Measurements from ENCODE around the gene MINAR2.

Gene MINAR2

DNA sequence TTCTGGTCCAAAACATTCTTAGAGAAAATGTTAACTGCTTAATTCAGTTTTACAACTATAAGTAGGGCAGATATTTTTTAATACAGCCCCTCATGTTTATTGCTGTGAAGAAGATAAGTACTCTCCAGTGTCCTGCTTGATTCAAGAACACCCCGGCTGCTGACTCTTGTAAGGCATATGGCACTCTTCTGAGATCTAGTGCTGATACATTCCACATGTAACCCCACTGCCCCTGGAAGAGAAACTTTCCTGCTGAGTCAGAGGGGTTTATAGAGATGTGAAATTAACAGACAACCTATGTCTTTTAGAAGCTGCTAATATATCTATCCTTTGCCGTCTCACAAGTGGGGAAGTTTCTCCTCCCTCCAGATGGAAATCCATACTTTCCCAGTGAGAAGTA is 1.0 kb upstream of the MINAR2 start:
- no peak for DNase-seq (ENCODE audit: low read depth)
- H3K4me3 ChIP-seq (ENCODE audit: low read depth, low read length), result no peak overlapping the region
- no peak for TF ChIP-seq POLR2A (IDR thresholded peaks at IDR 0.05; ENCODE audit: extremely low read depth, insufficient read length)
- TF ChIP-seq, protein P1, sequence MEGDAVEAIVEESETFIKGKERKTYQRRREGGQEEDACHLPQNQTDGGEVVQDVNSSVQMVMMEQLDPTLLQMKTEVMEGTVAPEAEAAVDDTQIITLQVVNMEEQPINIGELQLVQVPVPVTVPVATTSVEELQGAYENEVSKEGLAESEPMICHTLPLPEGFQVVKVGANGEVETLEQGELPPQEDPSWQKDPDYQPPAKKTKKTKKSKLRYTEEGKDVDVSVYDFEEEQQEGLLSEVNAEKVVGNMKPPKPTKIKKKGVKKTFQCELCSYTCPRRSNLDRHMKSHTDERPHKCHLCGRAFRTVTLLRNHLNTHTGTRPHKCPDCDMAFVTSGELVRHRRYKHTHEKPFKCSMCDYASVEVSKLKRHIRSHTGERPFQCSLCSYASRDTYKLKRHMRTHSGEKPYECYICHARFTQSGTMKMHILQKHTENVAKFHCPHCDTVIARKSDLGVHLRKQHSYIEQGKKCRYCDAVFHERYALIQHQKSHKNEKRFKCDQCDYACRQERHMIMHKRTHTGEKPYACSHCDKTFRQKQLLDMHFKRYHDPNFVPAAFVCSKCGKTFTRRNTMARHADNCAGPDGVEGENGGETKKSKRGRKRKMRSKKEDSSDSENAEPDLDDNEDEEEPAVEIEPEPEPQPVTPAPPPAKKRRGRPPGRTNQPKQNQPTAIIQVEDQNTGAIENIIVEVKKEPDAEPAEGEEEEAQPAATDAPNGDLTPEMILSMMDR (IDR thresholded peaks at IDR 0.05; ENCODE audit: low read depth, low read length), result no peak
- TF ChIP-seq MYC (IDR thresholded peaks at IDR 0.05; ENCODE audit: low read depth, low read length), result no peak

DNA sequence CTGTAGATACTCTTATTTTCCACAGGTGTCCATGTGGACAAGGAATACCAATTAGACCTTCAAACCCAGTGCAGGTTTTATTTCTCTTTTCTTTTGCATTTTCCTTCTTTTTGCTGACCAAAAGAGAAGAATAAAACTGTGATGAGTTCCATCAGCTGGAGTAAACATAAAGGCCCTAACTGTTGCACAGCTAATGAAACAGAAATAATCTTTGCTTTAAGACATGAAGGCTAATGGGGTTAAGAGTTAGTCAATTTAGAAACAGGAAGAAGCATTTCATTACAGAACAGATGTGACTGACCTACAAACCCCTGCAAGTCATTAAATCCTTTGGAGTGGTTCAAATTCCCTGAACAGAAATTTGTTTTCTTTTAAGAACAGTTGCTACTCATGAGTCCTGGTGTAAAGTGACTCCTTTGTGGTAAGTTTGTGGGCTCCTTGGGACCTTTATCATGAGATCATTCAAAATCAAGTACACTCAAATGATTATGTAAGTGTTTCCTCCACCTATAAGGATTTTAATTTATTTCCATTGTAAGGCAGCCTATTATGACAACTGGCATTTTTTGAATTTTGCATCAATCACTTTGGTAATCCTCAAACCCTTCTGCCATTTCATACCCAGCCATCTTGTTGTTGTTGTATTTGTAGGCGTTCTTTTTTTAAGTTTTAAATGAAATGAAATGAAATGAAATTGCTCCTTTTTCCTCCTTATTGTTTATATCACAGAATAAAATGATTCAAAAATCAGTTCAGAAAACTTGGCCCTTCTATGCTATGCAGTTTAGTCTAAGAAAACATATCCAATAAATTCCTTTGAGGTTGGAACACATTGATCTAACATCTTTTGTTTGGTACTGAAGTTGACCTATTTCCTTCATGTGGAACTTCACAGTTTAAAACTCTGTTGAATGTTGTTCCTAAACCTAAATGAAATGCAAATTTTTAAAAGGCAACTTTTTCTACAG is 1.3 kb downstream of the MINAR2 start:
- H3K4me3 ChIP-seq (ENCODE audit: low read depth, low read length), result no peak overlapping the region
- TF ChIP-seq, protein P2, sequence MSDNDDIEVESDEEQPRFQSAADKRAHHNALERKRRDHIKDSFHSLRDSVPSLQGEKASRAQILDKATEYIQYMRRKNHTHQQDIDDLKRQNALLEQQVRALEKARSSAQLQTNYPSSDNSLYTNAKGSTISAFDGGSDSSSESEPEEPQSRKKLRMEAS (IDR thresholded peaks at IDR 0.05; ENCODE audit: low read depth, low read length), result no peak
- TF ChIP-seq, protein P1 (IDR thresholded peaks at IDR 0.05; ENCODE audit: low read depth, low read length), result no peak
- no peak for TF ChIP-seq MYC (IDR thresholded peaks at IDR 0.05; ENCODE audit: low read depth, low read length)
- no peak for TF ChIP-seq POLR2A (IDR thresholded peaks at IDR 0.05; ENCODE audit: extremely low read depth, insufficient read length)
- DNase-seq (ENCODE audit: low read depth), result no peak

DNA sequence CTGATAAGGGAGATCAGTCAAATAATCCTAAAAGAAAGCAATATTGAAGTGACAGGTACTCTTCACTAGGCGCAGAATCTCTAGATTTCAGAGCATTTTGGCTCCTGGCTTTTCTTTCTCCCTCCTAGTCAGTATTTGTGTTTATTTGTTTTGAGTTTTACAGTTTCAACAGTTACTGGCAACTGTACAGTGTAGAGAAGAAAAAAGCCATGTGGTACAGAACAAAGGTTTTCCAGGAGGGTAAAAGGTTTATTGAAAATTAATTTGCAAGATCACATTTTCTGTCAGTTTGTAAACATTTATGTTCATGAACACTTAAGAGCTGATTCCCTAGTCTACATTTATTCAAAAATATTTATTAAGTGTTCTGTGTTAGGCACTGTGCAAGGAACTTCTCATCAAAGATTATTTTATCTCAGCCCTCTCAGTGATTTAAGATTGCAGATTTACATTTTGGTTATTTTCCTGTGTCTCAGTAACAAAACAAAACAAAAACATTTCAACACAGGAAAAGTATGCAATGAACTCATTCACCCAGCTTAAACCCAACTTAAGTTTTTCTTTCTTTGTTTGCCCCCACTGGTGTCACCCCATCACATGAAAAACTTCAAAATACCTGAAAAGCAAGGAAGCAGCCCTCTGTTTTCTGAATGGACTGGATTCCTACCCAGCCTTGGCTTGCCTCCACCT is 12.9 kb downstream of the MINAR2 start:
- no peak for TF ChIP-seq MYC (IDR thresholded peaks at IDR 0.05; ENCODE audit: low read depth, low read length)
- TF ChIP-seq, protein P2 (IDR thresholded peaks at IDR 0.05; ENCODE audit: low read depth, low read length), result no peak
- TF ChIP-seq POLR2A (IDR thresholded peaks at IDR 0.05; ENCODE audit: extremely low read depth, insufficient read length), result no peak
- TF ChIP-seq, protein P1 (IDR thresholded peaks at IDR 0.05; ENCODE audit: low read depth, low read length), result no peak
- H3K4me3 ChIP-seq (ENCODE audit: low read depth, low read length), result no peak overlapping the region

DNA sequence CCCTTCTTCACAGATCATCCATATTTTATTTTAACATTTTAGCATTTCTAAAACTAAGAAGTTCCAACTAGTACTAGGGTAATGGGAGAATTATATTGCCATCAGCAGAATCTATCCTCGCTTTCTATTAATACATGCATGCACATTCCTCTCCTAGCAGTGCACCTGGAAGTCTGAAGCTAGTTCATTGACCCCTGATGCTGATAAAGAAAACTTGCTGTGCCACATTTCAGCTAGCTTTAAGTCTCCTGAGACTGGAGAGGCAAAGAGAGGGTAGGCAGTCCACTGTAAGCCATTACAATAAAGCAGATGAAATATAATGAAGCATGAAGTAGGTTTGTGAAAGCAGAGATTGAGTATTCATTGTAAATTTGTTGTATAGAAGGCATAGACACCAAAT is 15.8 kb downstream of the MINAR2 start:
- TF ChIP-seq POLR2A (IDR thresholded peaks at IDR 0.05; ENCODE audit: extremely low read depth, insufficient read length), result no peak
- no peak for TF ChIP-seq MYC (IDR thresholded peaks at IDR 0.05; ENCODE audit: low read depth, low read length)
- TF ChIP-seq, protein P2 (IDR thresholded peaks at IDR 0.05; ENCODE audit: low read depth, low read length), result no peak
- TF ChIP-seq, protein P1 (IDR thresholded peaks at IDR 0.05; ENCODE audit: low read depth, low read length), result no peak
- no peak for DNase-seq (ENCODE audit: low read depth)

More for the DNA sequence above, 12.9 kb downstream of the MINAR2 start:
- DNase-seq (ENCODE audit: low read depth), result no peak

DNA sequence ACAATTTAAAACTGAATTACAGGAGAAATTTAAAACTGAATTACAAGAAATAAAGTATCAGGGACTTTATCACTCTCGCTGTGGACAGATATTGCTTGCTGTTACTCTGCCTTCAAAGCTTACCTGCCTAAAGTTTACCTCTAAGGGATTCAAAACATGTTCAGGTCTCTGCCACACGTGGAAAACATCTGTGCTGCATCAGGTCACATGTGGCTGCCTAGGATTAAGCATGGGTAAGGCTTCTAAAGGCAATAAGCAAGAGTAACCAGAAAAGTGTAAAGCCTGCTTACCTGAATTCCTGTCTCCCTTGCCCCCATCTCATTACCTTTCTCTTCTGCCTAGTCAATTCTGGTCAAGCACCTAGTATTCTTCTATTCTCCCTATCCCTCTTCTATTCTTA is 18.9 kb downstream of the MINAR2 start:
- TF ChIP-seq POLR2A (IDR thresholded peaks at IDR 0.05; ENCODE audit: extremely low read depth, insufficient read length) (no peak), MYC (IDR thresholded peaks at IDR 0.05; ENCODE audit: low read depth, low read length) (no peak)
- TF ChIP-seq, protein P2 (IDR thresholded peaks at IDR 0.05; ENCODE audit: low read depth, low read length), result no peak
- TF ChIP-seq, protein P1 (IDR thresholded peaks at IDR 0.05; ENCODE audit: low read depth, low read length), result no peak
- DNase-seq (ENCODE audit: low read depth), result no peak
- no peak overlapping the region for H3K4me3 ChIP-seq (ENCODE audit: low read depth, low read length)

More for the DNA sequence above, 15.8 kb downstream of the MINAR2 start:
- H3K4me3 ChIP-seq (ENCODE audit: low read depth, low read length), result no peak overlapping the region

Data from NB4 (cell line).